ENCODE data around the gene LSAMP. TPM values are rescaled to one million over a fixed set of nuclear protein-coding genes. Genes with fewer than 3 reads are reported as not detected.

The LSAMP gene
- total RNA-seq, 2 donors from 2014 or later = 1.9 to 5.4 TPM

DNA sequence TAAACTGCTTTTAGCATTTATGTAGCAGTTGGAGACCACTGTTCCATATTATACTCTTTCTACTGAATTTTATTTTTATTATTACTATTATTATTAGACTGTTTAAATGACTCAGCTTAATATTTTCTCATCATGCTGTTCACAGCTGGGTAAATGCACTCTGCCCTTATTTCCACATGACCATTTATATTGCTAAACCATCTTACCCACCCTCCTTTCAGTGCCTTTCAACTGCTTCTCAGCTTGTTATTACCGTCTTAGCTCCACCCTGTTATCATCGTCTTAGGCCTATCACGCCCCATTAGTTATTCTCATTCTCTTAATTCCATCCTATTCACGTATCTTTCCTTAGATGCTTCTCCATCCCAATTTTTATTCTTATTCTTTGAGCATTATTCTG is 609.3 kb downstream of the LSAMP start:
- Histone ChIP-seq H3K4me1 (ENCODE audit: control insufficient read depth in 1 of 2, low read depth in 2 of 2) (no peaks in the 10 kb centered on the region), H3K36me3 (no peaks in the 10 kb centered on the region), H3K9me3 (no peaks in the 10 kb centered on the region), H3K4me3 (no peak overlapping the region), H3K27me3 (replicated peaks; ENCODE audit: insufficient read depth) (peaks cover 8% of the 10 kb centered on the region), H3K27ac (no peak overlapping the region)
- no peak for DNase-seq (ENCODE audit: low spot score)
- TF ChIP-seq, protein P1, sequence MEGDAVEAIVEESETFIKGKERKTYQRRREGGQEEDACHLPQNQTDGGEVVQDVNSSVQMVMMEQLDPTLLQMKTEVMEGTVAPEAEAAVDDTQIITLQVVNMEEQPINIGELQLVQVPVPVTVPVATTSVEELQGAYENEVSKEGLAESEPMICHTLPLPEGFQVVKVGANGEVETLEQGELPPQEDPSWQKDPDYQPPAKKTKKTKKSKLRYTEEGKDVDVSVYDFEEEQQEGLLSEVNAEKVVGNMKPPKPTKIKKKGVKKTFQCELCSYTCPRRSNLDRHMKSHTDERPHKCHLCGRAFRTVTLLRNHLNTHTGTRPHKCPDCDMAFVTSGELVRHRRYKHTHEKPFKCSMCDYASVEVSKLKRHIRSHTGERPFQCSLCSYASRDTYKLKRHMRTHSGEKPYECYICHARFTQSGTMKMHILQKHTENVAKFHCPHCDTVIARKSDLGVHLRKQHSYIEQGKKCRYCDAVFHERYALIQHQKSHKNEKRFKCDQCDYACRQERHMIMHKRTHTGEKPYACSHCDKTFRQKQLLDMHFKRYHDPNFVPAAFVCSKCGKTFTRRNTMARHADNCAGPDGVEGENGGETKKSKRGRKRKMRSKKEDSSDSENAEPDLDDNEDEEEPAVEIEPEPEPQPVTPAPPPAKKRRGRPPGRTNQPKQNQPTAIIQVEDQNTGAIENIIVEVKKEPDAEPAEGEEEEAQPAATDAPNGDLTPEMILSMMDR (IDR thresholded peaks at IDR 0.05) = no peak
- ATAC-seq (ENCODE audit: insufficient number of reproducible peaks, low FRiP score, low read depth) = no peak

DNA sequence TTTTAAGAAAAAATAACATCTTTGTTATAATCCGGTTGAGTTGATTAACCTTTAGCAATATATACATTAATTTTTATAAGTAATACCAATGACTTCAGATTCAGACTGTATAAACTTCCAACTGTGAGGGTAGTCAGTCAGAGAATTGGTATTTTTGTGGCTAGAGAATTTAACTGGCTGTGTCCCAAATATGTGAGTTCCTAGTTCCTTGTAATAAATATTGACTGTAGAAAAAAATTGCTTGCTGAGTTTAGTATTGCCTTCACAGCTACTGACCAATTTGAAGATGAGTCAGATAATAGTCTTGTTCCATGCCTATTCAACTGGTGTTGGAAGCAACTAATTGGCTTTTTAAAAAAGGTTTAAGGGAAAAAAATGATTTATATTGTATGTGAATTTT is 611.2 kb downstream of the LSAMP start:
- no peak for ATAC-seq (ENCODE audit: insufficient number of reproducible peaks, low FRiP score, low read depth)
- no peaks in the 10 kb centered on the region for H3K9me3 ChIP-seq
- H3K27ac ChIP-seq = no peak overlapping the region
- H3K4me3 ChIP-seq = no peak overlapping the region
- TF ChIP-seq, protein P1 (IDR thresholded peaks at IDR 0.05) = no peak
- DNase-seq (ENCODE audit: low spot score) = no peak
- no peaks in the 10 kb centered on the region for H3K36me3 ChIP-seq
- H3K27me3 ChIP-seq (replicated peaks; ENCODE audit: insufficient read depth) = peaks cover 8% of the 10 kb centered on the region
- no peaks in the 10 kb centered on the region for H3K4me1 ChIP-seq (ENCODE audit: control insufficient read depth in 1 of 2, low read depth in 2 of 2)

- Histone ChIP-seq H3K9me3 (no peaks in the 10 kb centered on the region), H3K4me1 (ENCODE audit: control insufficient read depth in 1 of 2, low read depth in 2 of 2) (no peaks in the 10 kb centered on the region), H3K27ac (no peak overlapping the region), H3K27me3 (replicated peaks; ENCODE audit: insufficient read depth) (peaks cover 8% of the 10 kb centered on the region), H3K36me3 (no peaks in the 10 kb centered on the region), H3K4me3 (no peak overlapping the region)
- ATAC-seq (ENCODE audit: insufficient number of reproducible peaks, low FRiP score, low read depth) (no peak), DNase-seq (ENCODE audit: low spot score) (no peak)
- TF ChIP-seq, protein P1 (IDR thresholded peaks at IDR 0.05) = no peak
Observed at GRCh38 chr3:115833074-115833473, 612.2 kb downstream of the LSAMP start.

- TF ChIP-seq, protein P1 (IDR thresholded peaks at IDR 0.05) = no peak
- no peaks in the 10 kb centered on the region for H3K9me3 ChIP-seq
- ATAC-seq (ENCODE audit: insufficient number of reproducible peaks, low FRiP score, low read depth) (no peak), DNase-seq (ENCODE audit: low spot score) (no peak)
- no peak overlapping the region for H3K27ac ChIP-seq
- peaks cover 0 to under 1% of the 10 kb centered on the region in 2 donors for H3K4me1 ChIP-seq (ENCODE audit: control insufficient read depth in 1 of 2, low read depth in 2 of 2)
- no peak overlapping the region for H3K4me3 ChIP-seq
- H3K27me3 ChIP-seq (replicated peaks; ENCODE audit: insufficient read depth) = peaks cover 8% of the 10 kb centered on the region
- H3K36me3 ChIP-seq = no peaks in the 10 kb centered on the region
Observed at GRCh38 chr3:115832265-115832664, 613.0 kb downstream of the LSAMP start.

- H3K4me3 ChIP-seq = no peak overlapping the region
- DNase-seq (ENCODE audit: low spot score) (no peak), ATAC-seq (ENCODE audit: insufficient number of reproducible peaks, low FRiP score, low read depth) (no peak)
- TF ChIP-seq, protein P1 (IDR thresholded peaks at IDR 0.05) = no peak
- no peaks in the 10 kb centered on the region for H3K9me3 ChIP-seq
- peaks cover 8% of the 10 kb centered on the region for H3K27me3 ChIP-seq (replicated peaks; ENCODE audit: insufficient read depth)
- H3K36me3 ChIP-seq = no peaks in the 10 kb centered on the region
- no peak overlapping the region for H3K27ac ChIP-seq
- peaks cover 0 to 4% of the 10 kb centered on the region in 2 donors for H3K4me1 ChIP-seq (ENCODE audit: control insufficient read depth in 1 of 2, low read depth in 2 of 2)
Observed at GRCh38 chr3:115831864-115832263, 613.4 kb downstream of the LSAMP start.
